ENCODE results near the gene NEDD4L.

NEDD4L gene

GRCh38 chr18:58025733-58026132 lies 18.3 kb upstream of the NEDD4L start:
- in situ Hi-C loops (cut with MboI; ENCODE audit: low pct_unique_long_range_greater_than_20kb, low sequenced_read_pairs) = no loop called here

GRCh38 chr18:58026395-58026794 lies 17.6 kb upstream of the NEDD4L start:
- in situ Hi-C loops (cut with MboI; ENCODE audit: low pct_unique_long_range_greater_than_20kb, low sequenced_read_pairs) = no loop called here
- no peak for DNase-seq

More at GRCh38 chr18:58025733-58026132, 18.3 kb upstream of the NEDD4L start:
- DNase-seq = no peak

GRCh38 chr18:58026857-58027256 lies 17.2 kb upstream of the NEDD4L start:
- in situ Hi-C loops (cut with MboI; ENCODE audit: low pct_unique_long_range_greater_than_20kb, low sequenced_read_pairs) = no loop called here

GRCh38 chr18:58027341-58027740 lies 16.7 kb upstream of the NEDD4L start:
- in situ Hi-C loops (cut with MboI; ENCODE audit: low pct_unique_long_range_greater_than_20kb, low sequenced_read_pairs) = no loop called here
- DNase-seq = no peak

More at GRCh38 chr18:58026857-58027256, 17.2 kb upstream of the NEDD4L start:
- DNase-seq = no peak

GRCh38 chr18:58028109-58028784 lies 15.8 kb upstream of the NEDD4L start:
- DNase-seq = no peak
- in situ Hi-C loops (cut with MboI; ENCODE audit: low pct_unique_long_range_greater_than_20kb, low sequenced_read_pairs) = no loop called here

- no peak for DNase-seq
- in situ Hi-C loops (cut with MboI; ENCODE audit: low pct_unique_long_range_greater_than_20kb, low sequenced_read_pairs) = no loop called here
These were observed 11.8 kb upstream of the NEDD4L start for GRCh38 chr18:58032233-58032632.

GRCh38 chr18:58033216-58033615 lies 10.8 kb upstream of the NEDD4L start:
- DNase-seq = no peak
- in situ Hi-C loops (cut with MboI; ENCODE audit: low pct_unique_long_range_greater_than_20kb, low sequenced_read_pairs) = no loop called here

GRCh38 chr18:58034370-58034769 lies 9.7 kb upstream of the NEDD4L start:
- in situ Hi-C loops (cut with MboI; ENCODE audit: low pct_unique_long_range_greater_than_20kb, low sequenced_read_pairs) = no loop called here

GRCh38 chr18:58037163-58037562 lies 6.9 kb upstream of the NEDD4L start:
- DNase-seq = no peak
- in situ Hi-C loops (cut with MboI; ENCODE audit: low pct_unique_long_range_greater_than_20kb, low sequenced_read_pairs) = no loop called here

More at GRCh38 chr18:58034370-58034769, 9.7 kb upstream of the NEDD4L start:
- DNase-seq = no peak

- in situ Hi-C loops (cut with MboI; ENCODE audit: low pct_unique_long_range_greater_than_20kb, low sequenced_read_pairs) = no loop called here
- peak; percentile 28 for DNase-seq
These were observed 6.0 kb upstream of the NEDD4L start for GRCh38 chr18:58038063-58038462.

- DNase-seq = peak; percentile 31
- in situ Hi-C loops (cut with MboI; ENCODE audit: low pct_unique_long_range_greater_than_20kb, low sequenced_read_pairs) = no loop called here
These were observed 2.4 kb upstream of the NEDD4L start for GRCh38 chr18:58041633-58042032.

GRCh38 chr18:58042826-58043490 lies 1.1 kb upstream of the NEDD4L start:
- no peak for DNase-seq
- in situ Hi-C loops (cut with MboI; ENCODE audit: low pct_unique_long_range_greater_than_20kb, low sequenced_read_pairs) = no loop called here

- DNase-seq = peak; percentile 58
- in situ Hi-C loops (cut with MboI; ENCODE audit: low pct_unique_long_range_greater_than_20kb, low sequenced_read_pairs) = no loop called here
These were observed 580 bp downstream of the NEDD4L start for GRCh38 chr18:58044370-58045241.

- DNase-seq = no peak
- in situ Hi-C loops (cut with MboI; ENCODE audit: low pct_unique_long_range_greater_than_20kb, low sequenced_read_pairs) = no loop called here
These were observed 1.4 kb downstream of the NEDD4L start for GRCh38 chr18:58045242-58046092.

- in situ Hi-C loops (cut with MboI; ENCODE audit: low pct_unique_long_range_greater_than_20kb, low sequenced_read_pairs) = no loop called here
- no peak for DNase-seq
These were observed 2.2 kb downstream of the NEDD4L start for GRCh38 chr18:58046093-58046793.

GRCh38 chr18:58046794-58047555 lies 2.9 kb downstream of the NEDD4L start:
- DNase-seq = no peak
- in situ Hi-C loops (cut with MboI; ENCODE audit: low pct_unique_long_range_greater_than_20kb, low sequenced_read_pairs) = no loop called here

- no peak for DNase-seq
- in situ Hi-C loops (cut with MboI; ENCODE audit: low pct_unique_long_range_greater_than_20kb, low sequenced_read_pairs) = no loop called here
These were observed 3.5 kb downstream of the NEDD4L start for GRCh38 chr18:58047556-58047882.

GRCh38 chr18:58048081-58048642 lies 4.1 kb downstream of the NEDD4L start:
- DNase-seq = no peak
- in situ Hi-C loops (cut with MboI; ENCODE audit: low pct_unique_long_range_greater_than_20kb, low sequenced_read_pairs) = no loop called here

Data from KBM-7 (cell line).